Mucosa of descending colon (tissue), 3 donors: ENCODE measurements around the gene CEP112. TPM values are rescaled to one million over a fixed set of nuclear protein-coding genes. Genes with fewer than 3 reads are reported as not detected.

Source experiments
- ATAC-seq: fragments of 200-7000 bp; cut with Tn5 transposase; one replicate; pipeline ENCODE4 v1.9.1; 2020; ENCODE audit warnings: mild to moderate bottlenecking, moderate library complexity
- DNase-seq, 3 donors: peaks; one replicate each; pipeline ENCODE4 v3.0.0-alpha.2; 2020
- H3K36me3 ChIP-seq: fragments of 200-600 bp; one replicate; pipeline ENCODE4 v1.8.0; 2021; ENCODE audit warnings: low read depth, mild to moderate bottlenecking
- H3K4me1 ChIP-seq: fragments of 200-600 bp; one replicate; pipeline ENCODE4 v1.8.0; 2021; ENCODE audit warnings: low read depth, mild to moderate bottlenecking
- H3K4me3 ChIP-seq: fragments of 200-600 bp; one replicate; pipeline ENCODE4 v1.8.0; 2021; ENCODE audit warnings: mild to moderate bottlenecking
- H3K9me3 ChIP-seq: fragments of 200-600 bp; one replicate; pipeline ENCODE4 v1.8.0; 2021; ENCODE audit warnings: mild to moderate bottlenecking
- CTCF ChIP-seq: fragments of 200-600 bp; IDR thresholded peaks from one replicate; pipeline ENCODE4 v1.8.0; 2022; ENCODE audit warnings: antibody characterized with exemption, mild to moderate bottlenecking
- intact Hi-C, 2 donors: fragments of 100-400 bp; cut with DNase I in 1 of 2; cut with micrococcal nuclease in 1 of 2; formaldehyde crosslinking; loops; one replicate each; pipeline versions ENCODE4 v1.11.0 to v1.11.1; 2022; cut with DNase I, micrococcal nuclease
- total RNA-seq, 3 donors: library from RNA; stranded (reverse); fragmentation: NEBNext Ultra II Directional in 2 of 3; extraction: Animal tissue kit (Norgen Biotek cat#: 25700) in 2 of 3; gene quantifications; one replicate each; pipeline versions ENCODE4 v1.2.1 to v1.2.4, GENCODE V29; 2021 to 2023
- donor health status: DM: no; HTN: no; CAD: no; lungs with moderate emphysema.
- donor health status: DM: no; HTN: no; CAD: no.
- donor health status: DM: no; HTN: yes; CAD: no.

The CEP112 gene
- total RNA-seq, 3 donors from 2014 or later = 6.3 to 18.5 (median 7.0) TPM

DNA sequence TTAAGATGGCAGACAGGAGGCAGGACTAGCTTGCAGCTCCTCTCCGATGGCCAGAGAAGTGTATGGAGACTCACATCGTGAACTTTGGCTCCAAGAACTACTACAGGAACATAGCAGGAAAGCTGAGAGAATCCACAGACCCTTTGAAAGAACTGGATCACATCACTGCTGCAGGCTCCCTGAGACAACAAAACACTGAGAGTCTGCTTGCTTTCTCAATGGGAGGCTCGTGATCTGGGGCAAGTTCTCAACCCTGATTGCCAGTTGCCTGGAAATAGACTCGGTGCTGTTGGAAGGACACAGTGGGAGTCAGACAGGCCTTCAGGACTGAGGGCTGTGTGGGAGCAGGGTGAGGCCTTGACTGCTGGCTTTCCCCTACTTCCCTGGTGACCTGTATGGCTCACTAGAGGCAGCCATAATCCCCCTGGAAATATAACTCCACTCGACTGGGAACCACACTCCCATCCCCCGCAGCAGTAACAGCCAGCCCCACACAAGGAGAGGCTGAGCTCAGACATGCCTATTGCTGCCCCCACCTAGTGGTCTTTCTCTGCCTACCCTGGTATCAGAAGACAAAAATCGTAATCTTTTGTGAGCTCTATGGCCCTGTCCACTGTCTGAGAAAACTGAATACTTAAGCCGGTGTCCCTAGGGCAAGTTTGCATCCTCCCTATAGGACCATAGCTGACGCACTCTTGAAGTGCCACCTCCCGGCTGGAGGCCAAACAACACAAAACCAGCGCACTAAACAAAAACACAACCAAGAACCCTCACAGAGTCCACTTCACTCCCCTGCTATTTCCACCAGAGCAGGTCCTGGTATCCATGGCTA lies 238.4 kb downstream of the CEP112 start:
- Histone ChIP-seq H3K36me3 (no peaks in the 10 kb centered on the region), H3K4me1 (no peaks in the 10 kb centered on the region), H3K9me3 (peaks cover 7% of the 10 kb centered on the region), H3K4me3 (no peak overlapping the region)
- TF ChIP-seq CTCF = no peak
- ATAC-seq (no peak), DNase-seq (no peak)
- intact Hi-C loops = no loop called here

DNA sequence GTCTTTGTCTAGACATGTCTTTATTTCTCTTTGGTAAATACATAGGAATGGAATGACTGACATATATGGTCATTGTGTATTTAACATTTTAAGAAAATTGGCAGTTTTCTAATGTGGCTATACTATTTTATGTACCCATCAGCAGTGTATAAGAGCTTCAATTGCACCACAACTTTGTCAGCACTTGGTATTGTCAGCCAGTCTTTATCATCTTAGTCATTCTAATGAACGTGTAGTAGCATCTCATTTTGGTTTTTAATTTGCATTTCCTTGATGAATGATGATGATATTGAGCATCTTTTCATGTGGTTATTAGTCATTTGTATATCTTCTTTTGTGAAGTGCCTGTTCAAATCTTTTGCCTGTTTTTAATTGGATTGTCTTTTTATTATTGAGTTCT lies 239.3 kb downstream of the CEP112 start:
- no peak overlapping the region for H3K4me3 ChIP-seq
- intact Hi-C loops = no loop called here
- no peaks in the 10 kb centered on the region for H3K4me1 ChIP-seq
- ATAC-seq (no peak), DNase-seq (no peak)
- no peaks in the 10 kb centered on the region for H3K36me3 ChIP-seq
- H3K9me3 ChIP-seq = no peaks in the 10 kb centered on the region
- TF ChIP-seq CTCF = no peak

DNA sequence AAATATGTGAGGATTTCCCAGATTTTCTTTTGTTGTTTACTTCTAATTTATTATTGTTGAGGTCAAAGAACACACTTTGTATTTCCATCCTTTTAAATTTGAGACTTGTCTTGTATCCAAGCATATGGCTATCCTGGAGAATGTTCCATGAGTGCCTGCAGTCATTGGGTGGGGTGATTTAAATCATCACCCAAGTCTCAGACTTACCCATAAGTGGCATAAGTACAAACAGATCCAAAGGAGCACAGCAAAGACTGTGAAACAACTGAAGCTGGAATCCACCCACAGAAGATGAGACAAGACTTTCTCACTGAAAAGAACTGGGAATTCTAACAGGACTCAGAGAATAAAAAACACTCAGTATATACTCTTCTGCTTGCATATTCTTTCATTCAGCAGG lies 239.9 kb downstream of the CEP112 start:
- no peaks in the 10 kb centered on the region for H3K4me1 ChIP-seq
- no peak for ATAC-seq
- intact Hi-C loops = no loop called here
- H3K36me3 ChIP-seq = no peaks in the 10 kb centered on the region
- no peak for DNase-seq
- no peaks in the 10 kb centered on the region for H3K9me3 ChIP-seq
- H3K4me3 ChIP-seq = no peak overlapping the region
- no peak for TF ChIP-seq CTCF

DNA sequence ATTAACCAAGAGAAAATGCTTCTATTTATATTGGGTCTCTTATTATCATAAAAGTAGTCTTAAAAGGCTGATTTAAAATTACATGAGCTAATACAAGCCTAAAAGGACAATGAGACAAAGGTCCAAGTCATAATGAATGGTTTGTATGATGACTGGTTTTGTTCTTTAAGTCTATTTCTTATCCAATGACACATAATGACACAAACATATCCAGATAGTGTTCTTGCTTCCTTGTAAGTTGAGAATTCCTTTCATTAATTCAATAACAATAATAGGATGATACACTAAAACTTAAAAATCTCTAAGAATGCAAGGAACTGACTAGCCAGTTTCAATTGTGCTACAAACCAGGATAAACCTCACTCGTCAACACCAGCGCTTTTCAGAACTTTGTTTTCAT lies 244.1 kb downstream of the CEP112 start:
- intact Hi-C loops = no loop called here
- no peaks in the 10 kb centered on the region for H3K4me1 ChIP-seq
- ATAC-seq (no peak), DNase-seq (no peak)
- TF ChIP-seq CTCF = no peak
- H3K9me3 ChIP-seq = no peaks in the 10 kb centered on the region
- H3K4me3 ChIP-seq = no peak overlapping the region
- H3K36me3 ChIP-seq = no peaks in the 10 kb centered on the region

- no peak for DNase-seq
- TF ChIP-seq CTCF = no peak
- no peaks in the 10 kb centered on the region for H3K4me1 ChIP-seq
- no peaks in the 10 kb centered on the region for H3K36me3 ChIP-seq
- no peak for ATAC-seq
- intact Hi-C loops = no loop called here
- H3K4me3 ChIP-seq = no peak overlapping the region
- no peaks in the 10 kb centered on the region for H3K9me3 ChIP-seq
Measured at GRCh38 chr17:65942592-65942991, 249.3 kb downstream of the CEP112 start.
